ENCODE data around the gene DNAH3.
"Not testable (repeated sequence)": the region's sequence is repeated elsewhere in the genome, so short reads cannot be mapped to it uniquely, and the experiment has no call there.

GRCh38 chr16:21048091-21048912 is 102.3 kb downstream of the DNAH3 start:
- not testable (repeated sequence) for TF ChIP-seq EZH2 (IDR thresholded peaks at IDR 0.05; ENCODE audit: insufficient read depth, poor library complexity, severe bottlenecking); EZH2phosphoT487 (IDR thresholded peaks at IDR 0.05; ENCODE audit: insufficient read depth, low read depth)

All from GM23248 (cell line).